Epidermal melanocyte (primary cell): ENCODE results near the gene EN1.

Experiments used
- DNase-seq: peaks from one replicate; pipeline ENCODE4 v3.0.0; 2011; ENCODE audit warnings: low spot score; ENCODE audit not compliant: insufficient read length

The EN1 gene

GRCh38 chr2:118822572-118822971 lies 24.9 kb downstream of the EN1 start:
- no peak for DNase-seq

- DNase-seq = no peak
Measured at GRCh38 chr2:118822015-118822414, 25.4 kb downstream of the EN1 start.

DNA sequence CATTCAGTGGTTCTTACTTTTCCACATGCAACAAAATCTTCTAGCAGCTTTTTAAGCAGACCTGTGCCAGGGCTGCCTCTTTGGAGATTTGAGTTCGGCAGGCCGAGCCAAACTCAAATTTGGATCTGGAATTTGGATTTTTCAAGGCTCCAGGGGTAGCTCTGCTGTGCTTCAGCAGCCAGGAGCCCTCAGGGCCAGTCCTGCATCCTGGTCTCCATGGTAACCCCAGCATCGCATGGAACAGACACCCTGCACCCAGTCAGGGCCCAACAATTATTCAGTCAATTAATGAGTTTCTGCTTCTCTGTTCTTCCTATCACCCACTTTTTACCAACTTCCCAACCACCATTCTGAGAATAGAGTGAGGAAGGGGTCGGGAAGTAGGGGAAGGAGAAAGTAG lies 30.0 kb downstream of the EN1 start:
- no peak for DNase-seq

DNA sequence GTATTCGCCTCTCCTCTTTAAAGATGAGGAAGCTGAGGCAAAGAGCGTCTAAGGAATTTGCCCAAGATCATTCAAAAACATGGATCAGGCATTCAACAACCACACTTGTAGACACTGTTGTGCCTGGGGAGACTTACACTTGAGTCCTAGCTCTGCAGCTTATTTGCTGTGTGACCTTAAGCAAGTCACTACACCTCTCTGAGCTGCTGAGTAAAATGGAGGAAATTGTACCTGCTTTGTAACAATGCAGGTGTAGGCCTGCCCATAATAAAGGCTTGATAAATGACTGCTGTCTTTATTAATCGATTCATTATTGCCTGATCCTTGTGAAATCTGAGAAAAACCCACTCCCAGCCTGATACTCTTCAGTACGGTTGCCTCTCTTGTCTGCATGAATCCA lies 30.8 kb downstream of the EN1 start:
- DNase-seq = no peak

GRCh38 chr2:118815731-118816130 lies 31.7 kb downstream of the EN1 start:
- no peak for DNase-seq

GRCh38 chr2:118815314-118815713 lies 32.1 kb downstream of the EN1 start:
- DNase-seq = no peak

GRCh38 chr2:118814368-118814767 lies 33.1 kb downstream of the EN1 start:
- DNase-seq = no peak

GRCh38 chr2:118813601-118814339 lies 33.7 kb downstream of the EN1 start:
- no peak for DNase-seq

DNA sequence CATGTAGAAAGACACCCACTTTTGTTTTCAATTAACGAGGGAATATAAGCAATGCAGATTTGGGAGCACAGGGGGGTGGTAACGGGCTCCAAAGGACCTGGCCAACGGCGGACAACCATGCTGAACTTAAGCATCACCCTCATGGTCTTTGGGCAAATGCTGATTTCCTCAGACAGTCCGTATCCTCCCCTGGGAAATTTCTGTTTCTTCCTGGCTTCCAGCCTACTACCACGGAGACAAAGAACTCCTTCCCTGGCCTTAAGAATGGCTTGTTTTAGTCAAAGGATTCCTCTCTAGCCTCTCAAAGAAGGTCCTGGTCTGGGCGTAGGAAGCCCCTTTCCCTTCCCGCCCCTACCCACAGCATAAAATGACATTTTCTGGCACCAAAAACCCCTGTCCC lies 34.3 kb downstream of the EN1 start:
- DNase-seq = no peak

DNA sequence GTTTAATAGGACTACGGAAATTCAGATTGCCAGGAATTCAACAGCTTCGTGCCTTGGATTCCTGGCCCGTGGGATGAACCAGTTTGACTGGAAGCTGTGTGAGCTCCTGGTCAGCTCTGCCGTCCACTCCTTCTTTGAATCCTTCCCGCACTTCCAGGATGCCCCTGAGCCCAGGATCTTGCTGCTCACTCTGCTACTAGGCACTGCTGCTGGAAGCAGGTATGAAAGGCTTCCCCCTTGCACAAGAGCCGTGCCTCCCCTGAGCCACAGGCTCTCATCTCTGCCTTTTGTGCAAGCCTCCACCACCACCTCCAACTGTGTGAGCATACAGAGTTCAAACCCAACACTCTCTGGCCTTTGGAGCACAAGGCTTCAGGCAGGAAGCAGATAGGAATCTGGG lies 34.9 kb downstream of the EN1 start:
- no peak for DNase-seq

- DNase-seq = no peak
Measured at GRCh38 chr2:118811514-118812115, 35.8 kb downstream of the EN1 start.

- no peak for DNase-seq
Measured at GRCh38 chr2:118810766-118811165, 36.7 kb downstream of the EN1 start.

- DNase-seq = no peak
Measured at GRCh38 chr2:118808429-118808809, 39.0 kb downstream of the EN1 start.

DNA sequence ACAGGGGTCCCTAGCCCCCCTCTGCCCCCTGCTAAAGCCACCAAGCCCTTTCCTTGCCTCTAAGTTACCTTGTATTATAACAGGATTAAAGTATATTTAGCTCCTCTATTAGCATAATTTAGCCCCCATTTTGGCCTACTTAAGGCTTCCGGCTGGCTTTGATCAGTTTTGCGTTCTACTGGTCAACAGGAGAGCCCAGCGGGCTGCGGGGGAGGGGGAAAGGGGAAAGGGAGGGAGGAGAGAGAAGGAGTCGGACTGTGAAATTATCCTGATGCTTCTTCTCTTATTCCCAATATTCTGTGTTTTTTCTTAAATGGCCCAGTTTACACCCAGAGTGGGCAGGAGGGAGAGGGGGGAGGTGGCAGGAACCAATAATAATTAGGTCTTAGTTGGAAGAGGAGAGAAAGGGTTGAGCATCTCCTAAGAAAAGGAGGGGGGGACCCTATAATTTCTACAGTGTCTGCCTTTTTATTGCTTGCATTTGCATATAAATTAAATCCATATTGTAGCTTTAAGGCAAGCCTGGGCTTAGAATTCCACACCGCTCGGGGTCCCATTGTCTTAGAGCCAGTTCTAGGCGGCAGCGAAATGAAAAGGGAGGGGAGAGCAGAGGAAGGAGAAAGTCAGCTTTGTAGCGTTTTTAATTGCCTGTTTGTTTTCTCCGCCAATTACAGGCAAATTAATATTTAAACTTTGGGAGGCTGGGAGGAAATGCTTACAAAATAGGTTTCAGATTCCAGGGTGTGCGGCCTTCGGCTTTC lies 39.6 kb downstream of the EN1 start:
- DNase-seq = no peak

DNA sequence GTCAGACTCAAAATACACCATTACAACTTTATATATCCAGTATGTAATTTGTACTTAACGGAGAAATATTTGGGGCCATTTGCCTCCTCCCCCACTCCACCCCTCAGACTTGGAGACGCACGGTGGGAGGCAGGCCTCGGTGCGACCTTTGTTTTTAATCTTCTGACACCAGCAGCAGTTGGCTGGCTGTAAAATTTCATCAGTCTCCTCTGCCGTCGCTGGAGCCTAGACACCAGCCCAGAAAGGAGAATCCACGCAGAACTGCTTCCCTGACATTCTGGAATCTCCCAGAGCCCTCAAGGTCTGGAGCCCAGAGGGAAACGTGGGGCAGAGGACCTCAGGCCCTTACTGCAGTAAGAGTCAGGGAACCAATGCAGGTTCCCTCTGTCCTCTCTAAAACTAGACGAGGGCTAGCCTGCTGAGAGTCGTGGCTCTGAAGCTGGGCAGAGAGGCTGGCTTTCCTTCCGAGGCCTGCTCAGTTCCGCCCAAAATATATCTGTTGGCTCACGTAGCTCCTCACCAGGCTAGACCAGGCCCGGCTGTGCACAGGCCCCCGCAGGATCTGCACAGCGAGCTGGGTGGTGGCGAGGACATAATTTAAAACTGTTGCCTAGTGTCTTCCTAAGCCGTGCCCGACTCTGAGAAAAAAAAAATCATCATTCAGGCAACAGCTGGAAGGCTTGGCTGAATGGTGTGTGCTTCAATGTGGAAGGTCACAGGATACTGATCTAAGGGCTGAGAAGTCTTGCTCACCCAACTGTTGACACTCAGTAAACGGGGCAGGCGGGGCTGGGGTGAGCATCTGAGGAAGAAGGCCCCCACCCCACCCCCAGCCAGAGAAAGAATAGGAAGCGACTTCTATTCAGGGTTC lies 40.4 kb downstream of the EN1 start:
- no peak for DNase-seq

- no peak for DNase-seq
Measured at GRCh38 chr2:118805064-118805690, 42.3 kb downstream of the EN1 start.

DNA sequence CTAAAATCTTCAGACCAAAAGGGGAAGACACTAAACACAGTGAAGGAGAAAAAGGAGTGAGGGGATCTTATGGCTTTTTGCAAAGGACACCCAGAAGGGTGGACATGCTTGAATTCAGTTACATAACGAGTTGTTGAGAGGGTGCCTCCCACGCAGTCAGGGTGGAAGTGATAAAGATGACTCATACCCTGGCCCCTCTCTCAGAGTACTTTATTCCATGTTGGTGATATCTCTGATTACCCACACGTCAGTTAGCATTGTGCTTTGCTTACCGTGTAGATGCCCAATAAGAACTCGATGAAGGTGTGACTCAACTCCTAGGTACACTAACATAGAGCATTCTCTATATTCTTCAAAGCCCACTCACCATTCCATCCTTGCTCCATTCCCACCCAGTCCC lies 44.4 kb downstream of the EN1 start:
- no peak for DNase-seq

DNA sequence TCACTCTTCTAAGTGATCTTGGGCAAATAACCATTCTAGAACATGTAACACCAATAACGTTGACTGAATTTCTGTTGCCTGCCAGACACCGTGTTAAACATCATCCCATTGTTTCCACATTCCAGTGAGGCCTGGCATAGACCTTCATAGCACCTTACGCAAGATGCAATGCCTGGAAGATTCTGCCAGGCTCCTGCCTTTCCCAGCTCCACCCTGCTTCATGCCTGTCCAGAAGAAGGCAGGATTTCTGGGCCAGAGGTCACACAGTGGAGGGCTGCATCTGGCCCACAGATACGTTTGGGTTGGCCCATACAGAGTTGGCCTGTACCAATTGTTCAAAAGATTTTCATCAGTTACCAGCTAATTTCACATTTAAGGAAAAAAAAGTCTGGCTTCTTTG lies 46.3 kb downstream of the EN1 start:
- DNase-seq = no peak

DNA sequence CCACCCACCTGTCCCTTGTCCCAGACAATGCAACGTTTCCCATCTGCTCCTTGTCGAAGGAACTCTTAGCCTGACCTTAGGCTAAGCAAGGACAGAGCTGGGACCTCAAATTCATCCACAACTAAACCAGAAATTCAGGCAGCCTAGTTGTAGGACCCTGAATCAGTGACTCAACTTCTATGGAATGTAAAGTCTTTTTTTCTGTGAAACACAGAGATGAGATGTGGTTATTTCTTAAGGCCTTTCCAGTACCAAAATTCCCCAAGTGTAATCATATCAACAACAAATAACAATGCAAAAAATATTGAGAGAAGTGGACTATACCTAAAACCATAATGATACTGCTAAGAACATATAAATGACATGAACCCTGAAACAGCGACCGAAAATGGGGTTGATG lies 46.7 kb downstream of the EN1 start:
- no peak for DNase-seq

DNA sequence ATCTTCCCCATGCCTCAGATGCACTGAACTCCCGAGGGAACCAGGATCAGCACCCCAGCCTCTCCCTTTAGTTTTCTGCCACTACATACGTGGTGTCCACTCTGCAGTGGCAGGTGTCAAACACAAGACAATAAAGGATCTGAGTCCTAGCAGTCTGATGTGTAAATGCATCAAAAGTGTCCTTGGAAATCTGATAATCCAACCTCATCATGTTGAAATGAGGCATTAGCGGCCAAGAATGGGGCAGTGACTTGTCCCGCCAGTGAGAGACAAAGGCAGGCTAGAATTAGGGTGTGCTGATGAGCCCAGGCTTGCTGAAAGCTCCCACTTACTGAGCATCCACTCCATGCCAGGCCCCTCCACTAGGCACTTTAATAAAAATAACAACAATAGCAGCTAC lies 52.9 kb downstream of the EN1 start:
- no peak for DNase-seq
